WERI-Rb-1 (cell line): ENCODE data around the gene TLR4.

Experiments
- DNase-seq: peaks from one replicate; pipeline ENCODE4 v3.0.0-alpha.2; 2020
- H3K27ac ChIP-seq: fragments of 250-450 bp; sonication (Bioruptor Pico); 2 replicates; pipeline ENCODE4 v1.5.1; 2020; ENCODE audit warnings: mild to moderate bottlenecking, moderate library complexity
- H3K27me3 ChIP-seq: fragments of 250-450 bp; sonication (Bioruptor Pico); 2 replicates; pipeline ENCODE4 v1.5.1; 2021; ENCODE audit warnings: mild to moderate bottlenecking, low read depth, moderate library complexity; ENCODE audit not compliant: insufficient read depth, severe bottlenecking
- H3K36me3 ChIP-seq: fragments of 250-450 bp; sonication (Bioruptor Pico); 2 replicates; pipeline ENCODE4 v1.5.1; 2020; ENCODE audit warnings: mild to moderate bottlenecking, moderate library complexity
- H3K4me3 ChIP-seq: 2 replicates; pipeline ENCODE4 v1.5.1; 2011; ENCODE audit warnings: low read depth, mild to moderate bottlenecking, control low read depth, low read length
- H3K9me3 ChIP-seq: fragments of 250-450 bp; sonication (Bioruptor Pico); 2 replicates; pipeline ENCODE4 v1.5.1; 2021; ENCODE audit warnings: mild to moderate bottlenecking, moderate library complexity; ENCODE audit not compliant: severe bottlenecking
- CTCF ChIP-seq: IDR thresholded peaks from 2 replicates; pipeline ENCODE4 v1.5.1; 2011; ENCODE audit warnings: low read depth, mild to moderate bottlenecking, control low read depth, inconsistent platforms, low read length

The TLR4 gene

GRCh38 chr9:117744856-117745389 lies 40.7 kb downstream of the TLR4 start:
- no peaks in the 10 kb centered on the region for H3K36me3 ChIP-seq
- no peak for DNase-seq
- no peaks in the 10 kb centered on the region for H3K9me3 ChIP-seq
- H3K27me3 ChIP-seq = no peaks in the 10 kb centered on the region
- no peak for TF ChIP-seq CTCF
- H3K27ac ChIP-seq = no peak overlapping the region
- H3K4me3 ChIP-seq = no peak overlapping the region

- Histone ChIP-seq H3K27ac (no peak overlapping the region), H3K9me3 (no peaks in the 10 kb centered on the region), H3K36me3 (no peaks in the 10 kb centered on the region), H3K27me3 (no peaks in the 10 kb centered on the region), H3K4me3 (no peak overlapping the region)
- DNase-seq = no peak
- no peak for TF ChIP-seq CTCF
Measured at GRCh38 chr9:117745598-117745997, 41.4 kb downstream of the TLR4 start.

GRCh38 chr9:117746263-117746662 lies 42.1 kb downstream of the TLR4 start:
- H3K36me3 ChIP-seq = no peaks in the 10 kb centered on the region
- no peak for DNase-seq
- no peak overlapping the region for H3K4me3 ChIP-seq
- TF ChIP-seq CTCF = no peak
- no peak overlapping the region for H3K27ac ChIP-seq
- no peaks in the 10 kb centered on the region for H3K27me3 ChIP-seq
- H3K9me3 ChIP-seq = no peaks in the 10 kb centered on the region

GRCh38 chr9:117747386-117747970 lies 43.3 kb downstream of the TLR4 start:
- no peak for TF ChIP-seq CTCF
- no peaks in the 10 kb centered on the region for H3K36me3 ChIP-seq
- no peaks in the 10 kb centered on the region for H3K27me3 ChIP-seq
- H3K9me3 ChIP-seq = no peaks in the 10 kb centered on the region
- no peak overlapping the region for H3K4me3 ChIP-seq
- H3K27ac ChIP-seq = no peak overlapping the region
- no peak for DNase-seq

- H3K27me3 ChIP-seq = no peaks in the 10 kb centered on the region
- DNase-seq = no peak
- no peaks in the 10 kb centered on the region for H3K9me3 ChIP-seq
- H3K36me3 ChIP-seq = no peaks in the 10 kb centered on the region
- no peak overlapping the region for H3K4me3 ChIP-seq
- no peak overlapping the region for H3K27ac ChIP-seq
- no peak for TF ChIP-seq CTCF
Measured at GRCh38 chr9:117750401-117750800, 46.2 kb downstream of the TLR4 start.

- no peak for TF ChIP-seq CTCF
- no peak for DNase-seq
Measured at GRCh38 chr9:117752894-117753293, 48.7 kb downstream of the TLR4 start.

More at GRCh38 chr9:117752894-117753293, 48.7 kb downstream of the TLR4 start:
- H3K27me3 ChIP-seq = no peaks in the 10 kb centered on the region
- no peaks in the 10 kb centered on the region for H3K9me3 ChIP-seq
- no peaks in the 10 kb centered on the region for H3K36me3 ChIP-seq
- H3K4me3 ChIP-seq = no peak overlapping the region
- H3K27ac ChIP-seq = no peak overlapping the region
